Prostate gland (tissue), 2 donors: ENCODE measurements around the gene ACSM6. TPM values are rescaled to one million over a fixed set of nuclear protein-coding genes. Genes with fewer than 3 reads are reported as not detected.

ENCODE experiments used
- DNase-seq: peaks from one replicate; pipeline ENCODE4 v3.0.0-alpha.2; 2019; ENCODE audit warnings: low spot score
- H3K27ac ChIP-seq, 2 donors: fragments of 200-600 bp; sonication (generic); 2 replicates each; pipeline ENCODE4 v1.5.1; 2017 to 2019
- H3K27me3 ChIP-seq: fragments of 200-600 bp; sonication (generic); replicated peaks from 2 replicates; pipeline ENCODE4 v1.5.1; 2019; ENCODE audit not compliant: insufficient read depth
- H3K36me3 ChIP-seq, 2 donors: fragments of 200-600 bp; sonication (generic); 1 replicate in 1 of 2; 2 replicates in 1 of 2; pipeline versions ENCODE4 v1.5.1 to v1.8.1; 2017 to 2019
- H3K4me1 ChIP-seq: fragments of 200-600 bp; sonication (generic); replicated peaks from 2 replicates; pipeline ENCODE4 v1.5.1; 2019
- H3K4me3 ChIP-seq, 2 donors: fragments of 200-600 bp; sonication (generic); 2 replicates each; pipeline ENCODE4 v1.5.1; 2017 to 2019
- H3K9me3 ChIP-seq: fragments of 200-600 bp; sonication (generic); 2 replicates; pipeline ENCODE4 v1.5.1; 2017
- POLR2A ChIP-seq: fragments of 450-650 bp; IDR thresholded peaks from one replicate; pipeline ENCODE4 v1.6.1; 2016; ENCODE audit warnings: antibody characterized with exemption, mild to moderate bottlenecking
- POLR2AphosphoS5 ChIP-seq: sonication (generic); formaldehyde crosslinking; IDR thresholded peaks from one replicate; pipeline ENCODE4 v1.6.1; 2017; ENCODE audit warnings: antibody characterized with exemption
- WGBS: methylation state at CpG from one replicate; pipeline ENCODE4 v1.1.5; 2018; 5-methylcytosine and 5-hydroxymethylcytosine counted together
- intact Hi-C: fragments of 100-400 bp; cut with DNase I; formaldehyde crosslinking; loops from one replicate; pipeline ENCODE4 v1.14.2; 2022
- total RNA-seq, 2 donors: library from RNA; depleted of rRNA; stranded (reverse); fragments of >200 nt; gene quantifications; one replicate each; pipeline ENCODE4 v1.1.0, GENCODE V29; 2016
- TF ChIP-seq, protein P1 (sequence below), 4 experiments: fragments of 200-600 bp in 2 of 4; fragments of 450-650 bp in 2 of 4; sonication (generic) in 2 of 4; IDR thresholded peaks; 1 replicate in 3 of 4; 2 replicates in 1 of 4; pipeline ENCODE4 v1.5.1; 2016 to 2019; ENCODE audit warnings: antibody characterized with exemption in 4 of 4, mild to moderate bottlenecking in 2 of 4, moderate library complexity in 2 of 4

Gene ACSM6, protein sequence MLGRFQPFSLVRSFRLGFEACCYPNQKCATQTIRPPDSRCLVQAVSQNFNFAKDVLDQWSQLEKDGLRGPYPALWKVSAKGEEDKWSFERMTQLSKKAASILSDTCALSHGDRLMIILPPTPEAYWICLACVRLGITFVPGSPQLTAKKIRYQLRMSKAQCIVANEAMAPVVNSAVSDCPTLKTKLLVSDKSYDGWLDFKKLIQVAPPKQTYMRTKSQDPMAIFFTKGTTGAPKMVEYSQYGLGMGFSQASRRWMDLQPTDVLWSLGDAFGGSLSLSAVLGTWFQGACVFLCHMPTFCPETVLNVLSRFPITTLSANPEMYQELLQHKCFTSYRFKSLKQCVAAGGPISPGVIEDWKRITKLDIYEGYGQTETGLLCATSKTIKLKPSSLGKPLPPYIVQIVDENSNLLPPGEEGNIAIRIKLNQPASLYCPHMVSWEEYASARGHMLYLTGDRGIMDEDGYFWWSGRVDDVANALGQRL
- total RNA-seq: not detected

DNA sequence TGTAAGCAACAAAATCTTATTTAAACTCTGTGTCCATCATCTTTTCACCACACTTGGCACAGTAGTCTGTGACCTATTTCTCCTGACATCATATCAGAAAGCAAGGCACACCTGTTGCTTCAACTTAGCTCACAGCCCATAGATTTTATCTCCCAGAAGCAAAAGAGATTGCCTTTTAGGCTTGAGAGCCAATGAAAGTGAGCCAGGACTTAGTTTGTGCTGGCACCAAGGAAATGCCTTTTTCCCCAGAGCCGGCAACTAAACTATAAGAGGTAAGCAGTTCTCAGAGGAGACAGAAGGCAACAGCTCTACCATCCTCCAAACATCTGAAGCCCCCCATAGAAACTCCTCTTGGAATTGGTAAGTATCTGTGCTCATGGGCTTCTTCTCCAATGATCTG is at the start of gene ACSM6:
ACSM6 (plus strand) TSS at position 295 of the 400 bp plus-strand sequence. CDS start 248 bp downstream, outside the sequence.
- TF ChIP-seq, protein P1, sequence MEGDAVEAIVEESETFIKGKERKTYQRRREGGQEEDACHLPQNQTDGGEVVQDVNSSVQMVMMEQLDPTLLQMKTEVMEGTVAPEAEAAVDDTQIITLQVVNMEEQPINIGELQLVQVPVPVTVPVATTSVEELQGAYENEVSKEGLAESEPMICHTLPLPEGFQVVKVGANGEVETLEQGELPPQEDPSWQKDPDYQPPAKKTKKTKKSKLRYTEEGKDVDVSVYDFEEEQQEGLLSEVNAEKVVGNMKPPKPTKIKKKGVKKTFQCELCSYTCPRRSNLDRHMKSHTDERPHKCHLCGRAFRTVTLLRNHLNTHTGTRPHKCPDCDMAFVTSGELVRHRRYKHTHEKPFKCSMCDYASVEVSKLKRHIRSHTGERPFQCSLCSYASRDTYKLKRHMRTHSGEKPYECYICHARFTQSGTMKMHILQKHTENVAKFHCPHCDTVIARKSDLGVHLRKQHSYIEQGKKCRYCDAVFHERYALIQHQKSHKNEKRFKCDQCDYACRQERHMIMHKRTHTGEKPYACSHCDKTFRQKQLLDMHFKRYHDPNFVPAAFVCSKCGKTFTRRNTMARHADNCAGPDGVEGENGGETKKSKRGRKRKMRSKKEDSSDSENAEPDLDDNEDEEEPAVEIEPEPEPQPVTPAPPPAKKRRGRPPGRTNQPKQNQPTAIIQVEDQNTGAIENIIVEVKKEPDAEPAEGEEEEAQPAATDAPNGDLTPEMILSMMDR (IDR thresholded peaks at IDR 0.05): no peak
- TF ChIP-seq POLR2A (no peak), POLR2AphosphoS5 (no peak)
- Histone ChIP-seq H3K27ac (no peak within 1 kb of the TSS), H3K27me3 (no peaks in the 10 kb centered on the region), H3K36me3 (no peaks in the 10 kb centered on the region), H3K9me3 (no peaks in the 10 kb centered on the region), H3K4me3 (no peak within 1 kb of the TSS), H3K4me1 (no peaks in the 10 kb centered on the region)
- 38% methylated on average over 1 of the region's 1 CpG for WGBS
- intact Hi-C loops: no loop called here
- DNase-seq: no peak

DNA sequence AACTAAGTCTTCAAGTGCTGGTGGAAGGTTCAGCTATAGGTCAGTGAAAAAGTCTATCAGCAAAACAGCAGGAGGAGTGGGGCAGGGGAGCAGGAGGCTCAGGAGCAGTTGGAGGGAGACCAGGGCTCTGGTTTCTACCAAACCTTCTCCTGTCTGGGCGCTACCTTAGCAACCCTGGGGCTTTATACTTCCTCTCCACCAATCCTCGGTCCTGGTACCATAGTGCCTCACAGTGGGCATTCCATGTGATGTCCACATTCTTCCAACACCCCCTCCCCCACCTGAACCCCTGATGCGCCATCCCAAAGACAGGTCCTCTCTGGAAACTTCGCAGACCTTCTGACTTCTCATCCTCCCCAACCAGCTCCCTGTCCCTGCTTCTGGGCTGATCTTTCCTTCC is 25.3 kb upstream of the ACSM6 start:
- Histone ChIP-seq H3K9me3 (no peaks in the 10 kb centered on the region), H3K4me1 (no peaks in the 10 kb centered on the region), H3K36me3 (no peaks in the 10 kb centered on the region), H3K27me3 (no peaks in the 10 kb centered on the region), H3K27ac (no peak overlapping the region), H3K4me3 (no peak overlapping the region)
- TF ChIP-seq POLR2A (no peak), POLR2AphosphoS5 (no peak)
- TF ChIP-seq, protein P1 (IDR thresholded peaks at IDR 0.05): no peak
- WGBS: 86% methylated on average over 4 of the region's 4 CpGs
- DNase-seq: no peak
- intact Hi-C loops: no loop called here

DNA sequence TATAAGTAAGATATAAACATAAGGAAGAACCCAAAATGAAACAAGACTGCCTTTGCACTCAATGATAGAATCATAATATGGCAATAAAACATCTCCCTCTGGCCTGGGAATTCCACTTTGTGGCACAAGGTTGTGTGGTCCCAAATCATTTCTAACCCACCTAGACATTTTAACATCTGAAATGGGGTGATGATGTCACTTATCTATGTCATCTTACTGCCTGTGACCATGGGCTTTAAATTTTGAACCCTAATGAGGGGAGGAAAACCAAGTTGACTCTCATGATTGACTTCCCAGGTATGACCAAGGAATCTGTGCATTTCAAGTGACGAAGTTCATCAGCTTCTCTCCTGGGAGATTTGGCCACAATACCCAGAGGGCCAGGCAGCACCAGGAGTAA is 24.5 kb upstream of the ACSM6 start:
- no peaks in the 10 kb centered on the region for H3K27me3 ChIP-seq
- no peaks in the 10 kb centered on the region for H3K9me3 ChIP-seq
- no peak for TF ChIP-seq POLR2A
- no peak for TF ChIP-seq POLR2AphosphoS5
- TF ChIP-seq, protein P1 (IDR thresholded peaks at IDR 0.05): no peak
- H3K36me3 ChIP-seq: no peaks in the 10 kb centered on the region
- H3K27ac ChIP-seq: no peak overlapping the region
- no peaks in the 10 kb centered on the region for H3K4me1 ChIP-seq
- no peak overlapping the region for H3K4me3 ChIP-seq
- intact Hi-C loops: no loop called here
- 100% methylated on average over 1 of the region's 1 CpG for WGBS
- no peak for DNase-seq

DNA sequence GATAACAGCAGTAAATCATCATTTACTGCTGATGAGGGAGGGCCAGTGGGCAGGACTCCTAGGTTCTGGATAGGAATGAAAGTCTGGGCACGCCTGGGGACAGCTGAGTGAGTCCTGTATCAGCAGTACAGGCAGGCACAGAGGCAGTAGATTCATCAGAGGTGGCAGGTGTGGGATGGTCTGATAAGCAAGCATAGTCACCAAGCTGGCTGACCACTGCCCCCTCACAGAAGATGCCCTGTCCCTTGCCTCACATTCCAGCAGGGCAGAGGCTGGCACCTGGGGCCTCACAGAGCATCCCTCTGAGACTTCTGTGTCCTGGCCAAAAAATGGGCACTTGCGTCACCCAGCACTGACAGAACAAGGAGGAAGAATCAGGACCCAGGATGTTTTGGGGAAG is 23.2 kb upstream of the ACSM6 start:
- Histone ChIP-seq H3K4me3 (no peak overlapping the region), H3K9me3 (no peaks in the 10 kb centered on the region), H3K27me3 (no peaks in the 10 kb centered on the region), H3K27ac (no peak overlapping the region), H3K36me3 (no peaks in the 10 kb centered on the region), H3K4me1 (no peaks in the 10 kb centered on the region)
- 73% methylated on average over 2 of the region's 2 CpGs for WGBS
- intact Hi-C loops: no loop called here
- DNase-seq: no peak
- TF ChIP-seq POLR2A (no peak), POLR2AphosphoS5 (no peak)
- TF ChIP-seq, protein P1 (IDR thresholded peaks at IDR 0.05): no peak

DNA sequence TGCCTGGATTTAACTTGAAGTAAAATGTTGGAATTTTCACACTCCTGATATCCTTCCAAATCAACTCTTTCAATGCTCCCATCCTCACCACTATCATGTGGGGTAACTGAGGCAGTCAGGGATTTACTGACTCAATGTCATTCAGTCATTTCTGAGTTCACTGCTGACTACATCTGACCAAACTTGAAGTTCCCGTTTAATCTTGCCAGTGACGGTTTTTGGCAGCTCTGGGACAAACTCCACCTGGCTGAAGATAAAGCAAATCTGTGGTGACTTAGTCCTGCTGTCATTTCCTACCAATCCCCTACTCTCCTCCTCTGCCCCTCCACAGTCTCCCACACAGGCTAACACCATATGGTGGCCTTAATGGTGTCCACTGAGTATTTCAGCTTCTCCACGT is 22.7 kb upstream of the ACSM6 start:
- 47% methylated on average over 3 of the region's 3 CpGs for WGBS
- intact Hi-C loops: no loop called here
- DNase-seq: no peak

More for the DNA sequence above, 22.7 kb upstream of the ACSM6 start:
- Histone ChIP-seq H3K4me1 (no peaks in the 10 kb centered on the region), H3K36me3 (no peaks in the 10 kb centered on the region), H3K27me3 (no peaks in the 10 kb centered on the region), H3K4me3 (no peak overlapping the region), H3K27ac (no peak overlapping the region), H3K9me3 (no peaks in the 10 kb centered on the region)
- no peak for TF ChIP-seq POLR2A
